Right atrium auricular region (tissue), 2 donors: ENCODE results near the gene ADD1. TPM values are rescaled to one million over a fixed set of nuclear protein-coding genes. Genes with fewer than 3 reads are reported as not detected.

Source experiments
- DNase-seq: peaks from one replicate; pipeline ENCODE4 v3.0.0-alpha.2; 2019; ENCODE audit warnings: low spot score
- H3K27ac ChIP-seq, 2 donors: fragments of 200-600 bp; sonication (generic); 1 replicate in 1 of 2; 2 replicates in 1 of 2; pipeline ENCODE4 v1.5.1; 2016 to 2019
- H3K27me3 ChIP-seq, 2 donors: fragments of 200-600 bp; sonication (generic); one replicate each; pipeline versions ENCODE4 v1.5.1 to v1.6.0; 2017 to 2019
- H3K36me3 ChIP-seq: fragments of 200-600 bp; sonication (generic); one replicate; pipeline ENCODE4 v1.5.1; 2016
- H3K4me1 ChIP-seq, 2 donors: fragments of 200-600 bp; sonication (generic); one replicate each; pipeline versions ENCODE4 v1.5.1 to v1.6.0; 2017 to 2019
- H3K4me3 ChIP-seq, 2 donors: fragments of 200-600 bp; sonication (generic); 1 replicate in 1 of 2; 2 replicates in 1 of 2; pipeline ENCODE4 v1.5.1; 2017 to 2019; ENCODE audit warnings: mild to moderate bottlenecking in 1 of 2, moderate library complexity in 1 of 2
- H3K9me3 ChIP-seq, 2 donors: fragments of 200-600 bp; sonication (generic); one replicate each; pipeline ENCODE4 v1.5.1; 2019
- CTCF ChIP-seq, 2 donors: fragments of 200-600 bp; sonication (generic); IDR thresholded peaks; one replicate each; pipeline ENCODE4 v1.5.1; 2019; ENCODE audit warnings: antibody characterized with exemption in 2 of 2
- total RNA-seq, 2 donors: library from RNA; depleted of rRNA; stranded (reverse); fragments of >200 nt; gene quantifications; one replicate each; pipeline ENCODE4 v1.1.0, GENCODE V29; 2016

Gene ADD1
- total RNA-seq, 2 donors from 2014 or later, result 171 to 196 TPM

- Histone ChIP-seq H3K4me1 (peaks cover 0 to 63% of the 10 kb centered on the region in 2 donors), H3K36me3 (peaks cover 24% of the 10 kb centered on the region), H3K4me3 (no peak overlapping the region), H3K27ac (no peak overlapping the region), H3K9me3 (no peaks in the 10 kb centered on the region), H3K27me3 (no peaks in the 10 kb centered on the region)
- no peak for DNase-seq
- TF ChIP-seq CTCF (IDR thresholded peaks at IDR 0.05), result no peak
Observed at GRCh38 chr4:2874861-2875260, 31.2 kb downstream of the ADD1 start.

DNA sequence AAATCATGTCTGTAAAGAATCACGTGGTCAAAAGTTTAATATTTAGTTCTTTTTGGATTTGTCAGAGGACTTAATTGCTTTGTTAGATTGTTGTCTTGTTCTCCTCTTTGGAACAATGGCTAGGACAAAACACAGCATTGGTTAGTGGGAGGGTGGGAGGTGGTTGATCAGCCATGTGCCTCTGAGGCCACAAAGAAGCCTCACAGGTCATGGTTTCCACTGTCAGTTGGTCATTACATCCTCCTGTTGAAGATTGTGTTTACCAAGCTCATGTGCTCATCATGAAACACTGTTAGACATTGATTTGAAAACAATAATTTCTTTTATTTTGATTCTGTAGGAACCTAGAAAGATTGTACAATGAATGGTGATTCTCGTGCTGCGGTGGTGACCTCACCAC lies 31.9 kb downstream of the ADD1 start:
- peaks cover 27% of the 10 kb centered on the region for H3K36me3 ChIP-seq

GRCh38 chr4:2878346-2878745 lies 34.7 kb downstream of the ADD1 start:
- no peak for TF ChIP-seq CTCF (IDR thresholded peaks at IDR 0.05)
- Histone ChIP-seq H3K9me3 (no peaks in the 10 kb centered on the region), H3K27ac (peak overlapping the region in 1 of 2 donors; percentile 2), H3K4me1 (peaks cover 0 to 31% of the 10 kb centered on the region in 2 donors), H3K36me3 (peaks cover 44% of the 10 kb centered on the region), H3K27me3 (no peaks in the 10 kb centered on the region), H3K4me3 (no peak overlapping the region)
- no peak for DNase-seq

More for the DNA sequence above, 31.9 kb downstream of the ADD1 start:
- Histone ChIP-seq H3K27me3 (no peaks in the 10 kb centered on the region), H3K4me1 (peaks cover 0 to 56% of the 10 kb centered on the region in 2 donors), H3K9me3 (no peaks in the 10 kb centered on the region), H3K27ac (no peak overlapping the region), H3K4me3 (no peak overlapping the region)
- DNase-seq, result no peak
- TF ChIP-seq CTCF (IDR thresholded peaks at IDR 0.05), result no peak

DNA sequence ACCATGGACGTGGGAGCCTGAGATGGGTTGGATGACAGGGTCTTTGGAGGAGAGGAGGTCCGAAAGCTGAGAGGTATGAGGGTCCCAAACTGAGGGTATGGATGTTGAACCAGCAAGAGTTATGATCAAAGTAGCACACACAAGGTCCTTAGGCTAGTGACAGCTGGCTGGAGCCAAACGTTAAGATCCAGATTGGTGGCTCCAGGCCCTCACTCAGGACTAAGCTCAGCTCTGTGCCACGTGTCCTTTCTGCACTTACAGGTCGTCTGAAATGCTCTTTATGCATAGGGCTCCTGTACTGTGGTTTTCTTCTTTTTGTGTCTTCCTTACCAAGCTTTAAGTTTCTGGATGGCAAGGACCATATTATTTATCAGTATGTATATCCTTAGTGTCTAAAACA lies 35.4 kb downstream of the ADD1 start:
- Histone ChIP-seq H3K9me3 (no peaks in the 10 kb centered on the region), H3K4me1 (peaks cover 0 to 27% of the 10 kb centered on the region in 2 donors), H3K4me3 (no peak overlapping the region), H3K27me3 (no peaks in the 10 kb centered on the region), H3K27ac (no peak overlapping the region), H3K36me3 (peaks cover 44% of the 10 kb centered on the region)
- DNase-seq, result no peak
- TF ChIP-seq CTCF (IDR thresholded peaks at IDR 0.05), result no peak

DNA sequence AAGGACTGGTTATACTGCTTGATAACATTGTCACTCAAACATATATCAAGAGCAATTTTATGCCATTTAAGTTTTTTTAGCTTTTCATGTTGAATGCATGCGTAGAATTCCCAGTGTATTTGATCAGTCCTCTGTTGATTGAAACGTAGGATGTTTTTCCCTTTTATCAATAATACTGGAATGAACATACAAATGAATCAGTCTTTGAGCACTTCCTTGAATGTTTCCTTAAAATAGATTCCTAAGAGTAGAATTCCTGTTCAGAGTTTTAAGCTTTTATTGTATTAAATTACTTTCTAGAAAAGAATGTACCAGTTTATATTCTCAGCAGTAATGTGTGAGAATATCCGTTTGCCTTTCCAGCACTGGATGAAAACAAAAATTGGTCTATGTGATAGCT lies 37.8 kb downstream of the ADD1 start:
- TF ChIP-seq CTCF (IDR thresholded peaks at IDR 0.05), result no peak
- H3K36me3 ChIP-seq, result peaks cover 58% of the 10 kb centered on the region
- H3K27me3 ChIP-seq, result no peaks in the 10 kb centered on the region
- H3K9me3 ChIP-seq, result no peaks in the 10 kb centered on the region
- no peak overlapping the region for H3K27ac ChIP-seq
- H3K4me3 ChIP-seq, result no peak overlapping the region
- H3K4me1 ChIP-seq, result peaks cover 0 to 10% of the 10 kb centered on the region in 2 donors
- no peak for DNase-seq

DNA sequence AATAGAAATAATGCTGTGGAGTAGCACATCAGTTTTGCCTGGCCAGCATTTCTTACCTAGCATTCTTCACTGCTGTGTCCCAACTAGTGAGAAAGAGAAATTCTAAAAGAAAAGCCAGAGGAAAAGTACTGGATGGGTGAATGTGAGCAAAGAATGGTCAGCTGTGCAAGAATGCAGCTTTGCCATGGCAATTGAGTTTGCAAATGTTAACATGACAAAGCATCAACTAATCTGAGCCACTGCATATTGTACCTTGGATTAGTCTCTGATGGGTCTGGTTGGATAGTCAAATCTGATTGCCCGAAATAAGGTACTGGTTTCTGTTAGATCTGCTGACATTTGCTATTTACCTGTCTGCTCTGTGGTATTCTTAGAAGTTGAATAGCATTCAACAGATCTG lies 38.7 kb downstream of the ADD1 start:
- Histone ChIP-seq H3K4me1 (peaks cover 0 to 17% of the 10 kb centered on the region in 2 donors), H3K27me3 (no peaks in the 10 kb centered on the region), H3K27ac (no peak overlapping the region), H3K4me3 (no peak overlapping the region), H3K9me3 (no peaks in the 10 kb centered on the region), H3K36me3 (peaks cover 56% of the 10 kb centered on the region)
- TF ChIP-seq CTCF (IDR thresholded peaks at IDR 0.05), result no peak
- no peak for DNase-seq
